Esophagus squamous epithelium (tissue), 5 donors: Measurements from ENCODE around the gene OPRM1. TPM values are rescaled to one million over a fixed set of nuclear protein-coding genes. Genes with fewer than 3 reads are reported as not detected.

Experiments used
- DNase-seq: peaks from one replicate; lab custom pipeline; 2025; lab: John Stamatoyannopoulos, UW
- H3K27ac ChIP-seq, 4 donors: fragments of 200-600 bp; sonication (generic); one replicate each; pipeline ENCODE4 v1.5.1; 2016 to 2019; ENCODE audit warnings: mild to moderate bottlenecking in 1 of 4
- H3K27me3 ChIP-seq, 4 donors: fragments of 200-600 bp; sonication (generic); 1 replicate in 3 of 4; 2 replicates in 1 of 4; pipeline versions ENCODE4 v1.5.1 to v1.6.0; 2017 to 2021; ENCODE audit warnings: antibody characterized with exemption in 1 of 4
- H3K36me3 ChIP-seq, 3 donors: fragments of 200-600 bp; sonication (generic); one replicate each; pipeline ENCODE4 v1.5.1; 2016 to 2019
- H3K4me1 ChIP-seq, 3 donors: fragments of 200-600 bp; sonication (generic); one replicate each; pipeline ENCODE4 v1.5.1; 2017 to 2019
- H3K4me3 ChIP-seq, 4 donors: fragments of 200-600 bp; sonication (generic); 1 replicate in 3 of 4; 2 replicates in 1 of 4; pipeline ENCODE4 v1.5.1; 2016 to 2019; ENCODE audit warnings: mild to moderate bottlenecking in 2 of 4, moderate library complexity in 1 of 4
- H3K9me3 ChIP-seq, 3 donors: fragments of 200-600 bp; sonication (generic); one replicate each; pipeline ENCODE4 v1.5.1; 2016 to 2019
- CTCF ChIP-seq, 6 experiments: fragments of 450-650 bp in 4 of 6; fragments of 200-600 bp in 2 of 6; sonication (generic) in 2 of 6; IDR thresholded peaks; one replicate each; pipeline ENCODE4 v1.5.1; 2016 to 2019; ENCODE audit warnings: antibody characterized with exemption in 6 of 6, mild to moderate bottlenecking in 4 of 6, moderate library complexity in 4 of 6
- POLR2A ChIP-seq, 4 donors: fragments of 450-650 bp; IDR thresholded peaks; one replicate each; pipeline ENCODE4 v1.6.1; 2017; ENCODE audit warnings: antibody characterized with exemption in 4 of 4, mild to moderate bottlenecking in 4 of 4, moderate library complexity in 3 of 4
- WGBS, 2 donors: methylation state at CpG; one replicate each; pipeline ENCODE4 v1.1.5; 2018; 5-methylcytosine and 5-hydroxymethylcytosine counted together
- intact Hi-C: fragments of 100-400 bp; cut with DNase I; formaldehyde crosslinking; loops from one replicate; pipeline ENCODE4 v1.15.0; 2022
- total RNA-seq, 4 donors: library from RNA; depleted of rRNA; stranded (reverse); fragments of >200 nt; gene quantifications; one replicate each; pipeline ENCODE4 v1.1.0, GENCODE V29; 2016
- donor health status: DM: yes; HTN: yes; CAD: no.

OPRM1 gene
- total RNA-seq, 4 donors from 2014 or later = not detected

GRCh38 chr6:154247119-154247861 is 208.2 kb downstream of the OPRM1 start:
- Histone ChIP-seq H3K27me3 (no peaks in the 10 kb centered on the region), H3K27ac (peak overlapping the region; percentile 41 to 73 (median 56)), H3K4me1 (peaks cover 9 to 56% (median 10%) of the 10 kb centered on the region in 3 donors), H3K4me3 (peak overlapping the region; percentile 25 to 59 (median 36)), H3K9me3 (no peaks in the 10 kb centered on the region), H3K36me3 (no peaks in the 10 kb centered on the region)
- TF ChIP-seq CTCF (IDR thresholded peaks at IDR 0.05) (no peak), POLR2A (IDR thresholded peaks at IDR 0.05) (peak in 1 of 4 donors; percentile 27)
- 13 to 17% methylated on average over 12 of the region's 12 CpGs for WGBS, 2 donors
- DNase-seq = no peak
- intact Hi-C loops = no loop called here

GRCh38 chr6:154249499-154250298 is 210.7 kb downstream of the OPRM1 start:
- WGBS, 2 donors = 66 to 69% methylated on average over 8 of the region's 8 CpGs
- H3K4me1 ChIP-seq = peaks cover 0 to 32% (median 0%) of the 10 kb centered on the region in 3 donors
- no peaks in the 10 kb centered on the region for H3K36me3 ChIP-seq
- no peaks in the 10 kb centered on the region for H3K27me3 ChIP-seq
- peak overlapping the region in 2 of 4 donors; percentile 67 to 69 for H3K27ac ChIP-seq
- intact Hi-C loops = no loop called here
- no peaks in the 10 kb centered on the region for H3K9me3 ChIP-seq
- TF ChIP-seq CTCF (IDR thresholded peaks at IDR 0.05) (no peak), POLR2A (IDR thresholded peaks at IDR 0.05) (no peak)
- no peak for DNase-seq
- H3K4me3 ChIP-seq = no peak overlapping the region

DNA sequence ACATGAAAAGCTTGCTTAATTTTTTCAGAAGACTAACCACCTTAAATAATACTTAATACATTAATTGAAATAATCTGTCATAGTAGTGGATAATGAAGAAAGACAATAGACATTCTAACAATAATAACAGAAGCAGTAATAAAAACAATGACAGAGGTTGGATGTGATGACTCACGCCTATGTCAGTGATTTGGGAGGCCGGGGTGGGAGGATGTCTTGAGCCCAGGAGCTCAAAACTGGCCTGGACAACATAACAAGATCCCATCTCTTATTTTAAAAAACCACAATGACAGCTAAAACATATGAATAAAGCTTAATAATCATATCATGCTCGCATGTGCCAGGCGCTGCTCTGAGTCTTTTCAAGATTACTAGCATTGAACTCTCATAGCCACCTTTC is 212.1 kb downstream of the OPRM1 start:
- Histone ChIP-seq H3K27me3 (no peaks in the 10 kb centered on the region), H3K36me3 (no peaks in the 10 kb centered on the region), H3K27ac (no peak overlapping the region), H3K4me3 (no peak overlapping the region), H3K9me3 (peaks cover 0 to 3% (median 0%) of the 10 kb centered on the region in 3 donors), H3K4me1 (peaks cover 0 to 18% (median 0%) of the 10 kb centered on the region in 3 donors)
- no peak for TF ChIP-seq POLR2A (IDR thresholded peaks at IDR 0.05)
- TF ChIP-seq CTCF (IDR thresholded peaks at IDR 0.05) = no peak
- intact Hi-C loops = no loop called here
- WGBS, 2 donors = 56 to 59% methylated on average over 4 of the region's 4 CpGs
- no peak for DNase-seq

DNA sequence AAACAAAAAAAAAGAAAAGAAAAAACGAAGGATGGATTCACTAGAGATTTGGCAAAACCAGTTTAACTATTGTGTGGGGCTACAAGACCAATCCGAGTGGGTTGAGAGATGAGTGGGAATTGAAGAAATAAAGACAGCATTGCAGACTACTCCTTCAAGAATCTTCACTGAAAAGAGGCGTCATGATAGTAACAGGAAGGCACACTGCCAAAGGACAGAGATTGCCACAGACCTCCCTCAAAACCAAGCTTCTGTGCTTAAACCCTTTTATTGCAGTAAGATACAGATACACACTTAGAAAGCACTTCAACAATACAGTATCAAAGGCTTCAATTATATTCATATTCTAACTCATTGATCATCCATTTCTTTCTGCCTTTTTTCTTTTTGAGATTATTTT is 213.6 kb downstream of the OPRM1 start:
- H3K36me3 ChIP-seq = no peaks in the 10 kb centered on the region
- H3K4me1 ChIP-seq = peaks cover 0 to 2% (median 0%) of the 10 kb centered on the region in 3 donors
- DNase-seq = no peak
- no peaks in the 10 kb centered on the region for H3K27me3 ChIP-seq
- no peak overlapping the region for H3K27ac ChIP-seq
- intact Hi-C loops = no loop called here
- H3K4me3 ChIP-seq = no peak overlapping the region
- peaks cover 0 to 3% (median 0%) of the 10 kb centered on the region in 3 donors for H3K9me3 ChIP-seq
- TF ChIP-seq POLR2A (IDR thresholded peaks at IDR 0.05) (no peak), CTCF (IDR thresholded peaks at IDR 0.05) (no peak)
- 79 to 80% methylated on average over 3 of the region's 3 CpGs for WGBS, 2 donors

DNA sequence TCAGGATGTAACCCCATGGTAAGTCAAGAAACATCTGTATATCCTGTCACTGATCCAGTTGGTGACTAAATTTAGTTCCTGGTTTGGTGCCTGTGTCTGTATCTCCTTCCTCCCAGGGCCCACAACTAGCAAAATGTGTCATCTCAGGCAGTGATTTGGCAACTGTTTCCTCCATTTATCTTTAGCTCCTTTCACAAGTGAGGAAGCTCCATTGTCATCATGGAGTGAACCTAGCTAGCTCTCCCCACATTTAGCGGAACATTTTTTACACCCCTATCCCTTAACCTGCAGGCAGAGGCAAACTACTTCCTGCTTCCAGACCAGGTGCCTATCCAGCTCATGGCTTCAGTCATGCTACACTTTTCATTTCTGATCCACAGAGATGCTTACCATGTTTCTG is 218.0 kb downstream of the OPRM1 start:
- H3K4me1 ChIP-seq = no peaks in the 10 kb centered on the region
- no peaks in the 10 kb centered on the region for H3K36me3 ChIP-seq
- intact Hi-C loops = no loop called here
- 65 to 82% methylated on average over 1 of the region's 1 CpG for WGBS, 2 donors
- DNase-seq = no peak
- H3K27ac ChIP-seq = no peak overlapping the region
- no peaks in the 10 kb centered on the region for H3K27me3 ChIP-seq
- TF ChIP-seq CTCF (IDR thresholded peaks at IDR 0.05) = no peak
- TF ChIP-seq POLR2A (IDR thresholded peaks at IDR 0.05) = no peak
- peaks cover 0 to 3% (median 0%) of the 10 kb centered on the region in 3 donors for H3K9me3 ChIP-seq
- H3K4me3 ChIP-seq = no peak overlapping the region
